HG03196 (cell line): ENCODE measurements around the gene SYNM.
A peak's percentile ranks its signal among the peaks of the same experiment; 100 is the strongest.
"Not testable (repeated sequence)": the region's sequence is repeated elsewhere in the genome, so short reads cannot be mapped to it uniquely, and the experiment has no call there.

Experiments
- ATAC-seq: cut with Tn5 transposase; IDR thresholded peaks from one replicate; pipeline ENCODE4 v1.9.1; 2021; ENCODE audit not compliant: unreplicated experiment

The SYNM gene, protein sequence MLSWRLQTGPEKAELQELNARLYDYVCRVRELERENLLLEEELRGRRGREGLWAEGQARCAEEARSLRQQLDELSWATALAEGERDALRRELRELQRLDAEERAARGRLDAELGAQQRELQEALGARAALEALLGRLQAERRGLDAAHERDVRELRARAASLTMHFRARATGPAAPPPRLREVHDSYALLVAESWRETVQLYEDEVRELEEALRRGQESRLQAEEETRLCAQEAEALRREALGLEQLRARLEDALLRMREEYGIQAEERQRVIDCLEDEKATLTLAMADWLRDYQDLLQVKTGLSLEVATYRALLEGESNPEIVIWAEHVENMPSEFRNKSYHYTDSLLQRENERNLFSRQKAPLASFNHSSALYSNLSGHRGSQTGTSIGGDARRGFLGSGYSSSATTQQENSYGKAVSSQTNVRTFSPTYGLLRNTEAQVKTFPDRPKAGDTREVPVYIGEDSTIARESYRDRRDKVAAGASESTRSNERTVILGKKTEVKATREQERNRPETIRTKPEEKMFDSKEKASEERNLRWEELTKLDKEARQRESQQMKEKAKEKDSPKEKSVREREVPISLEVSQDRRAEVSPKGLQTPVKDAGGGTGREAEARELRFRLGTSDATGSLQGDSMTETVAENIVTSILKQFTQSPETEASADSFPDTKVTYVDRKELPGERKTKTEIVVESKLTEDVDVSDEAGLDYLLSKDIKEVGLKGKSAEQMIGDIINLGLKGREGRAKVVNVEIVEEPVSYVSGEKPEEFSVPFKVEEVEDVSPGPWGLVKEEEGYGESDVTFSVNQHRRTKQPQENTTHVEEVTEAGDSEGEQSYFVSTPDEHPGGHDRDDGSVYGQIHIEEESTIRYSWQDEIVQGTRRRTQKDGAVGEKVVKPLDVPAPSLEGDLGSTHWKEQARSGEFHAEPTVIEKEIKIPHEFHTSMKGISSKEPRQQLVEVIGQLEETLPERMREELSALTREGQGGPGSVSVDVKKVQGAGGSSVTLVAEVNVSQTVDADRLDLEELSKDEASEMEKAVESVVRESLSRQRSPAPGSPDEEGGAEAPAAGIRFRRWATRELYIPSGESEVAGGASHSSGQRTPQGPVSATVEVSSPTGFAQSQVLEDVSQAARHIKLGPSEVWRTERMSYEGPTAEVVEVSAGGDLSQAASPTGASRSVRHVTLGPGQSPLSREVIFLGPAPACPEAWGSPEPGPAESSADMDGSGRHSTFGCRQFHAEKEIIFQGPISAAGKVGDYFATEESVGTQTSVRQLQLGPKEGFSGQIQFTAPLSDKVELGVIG (N-terminal part only)

DNA sequence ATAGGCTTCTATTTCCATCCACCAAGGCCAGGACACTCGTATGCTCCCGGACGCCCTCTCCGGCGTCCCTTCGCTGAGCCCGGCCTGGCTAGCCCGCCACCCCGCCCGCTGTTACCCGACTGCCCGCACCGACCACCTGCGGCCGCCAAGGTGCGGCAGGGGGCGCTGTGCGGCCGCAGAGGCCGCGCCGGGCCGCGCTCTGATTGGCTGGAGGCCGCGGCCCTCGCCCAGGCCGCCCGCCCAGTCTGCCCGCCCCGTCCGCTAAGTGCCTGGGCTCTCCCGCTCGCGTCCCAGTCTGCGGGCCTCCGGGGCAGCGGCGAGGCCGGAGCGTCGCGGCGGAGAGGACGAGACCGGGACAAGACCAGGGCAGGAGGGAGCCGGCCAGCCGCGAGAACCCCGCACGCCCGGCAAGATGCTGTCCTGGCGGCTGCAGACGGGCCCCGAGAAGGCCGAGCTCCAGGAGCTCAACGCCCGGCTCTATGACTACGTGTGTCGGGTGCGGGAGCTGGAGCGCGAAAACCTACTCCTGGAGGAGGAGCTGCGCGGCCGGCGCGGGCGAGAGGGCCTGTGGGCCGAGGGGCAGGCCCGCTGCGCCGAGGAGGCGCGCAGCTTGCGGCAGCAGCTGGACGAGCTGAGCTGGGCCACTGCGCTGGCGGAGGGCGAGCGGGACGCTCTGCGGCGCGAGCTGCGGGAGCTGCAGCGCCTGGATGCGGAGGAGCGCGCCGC, at the start of gene SYNM:
TSS of gene SYNM (plus strand) at position 293 of the 726 bp plus-strand sequence. CDS start at position 413, 120 bp downstream.
- peak; percentile 67 for ATAC-seq

DNA sequence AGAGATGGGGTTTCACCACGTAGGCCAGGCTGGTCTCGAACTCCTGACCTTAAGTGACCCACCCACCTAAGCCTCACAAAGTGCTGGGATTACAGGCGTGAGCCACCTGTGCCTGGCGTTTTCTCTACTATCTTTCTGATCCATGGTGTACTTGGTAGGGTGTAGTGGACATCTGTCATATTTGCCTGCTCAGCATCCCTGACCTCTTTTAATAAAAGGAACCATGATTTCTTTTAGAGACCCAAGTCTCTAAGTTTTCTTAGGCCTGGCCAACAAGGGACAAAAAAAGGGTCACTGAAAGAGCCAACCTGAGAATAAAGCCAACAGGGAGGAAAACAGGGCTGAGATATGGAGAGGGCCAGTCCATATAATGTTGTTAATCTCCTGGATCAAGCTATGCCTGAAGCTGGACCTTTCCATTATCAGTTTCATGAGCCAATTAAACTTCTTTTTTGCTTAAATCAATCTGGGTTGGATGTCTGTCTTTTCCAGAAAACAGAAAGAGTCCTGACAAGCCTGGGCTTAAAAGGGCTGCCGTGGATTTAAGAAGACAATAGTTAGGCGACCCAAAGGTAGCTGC, 49.2 kb upstream of the SYNM start:
- ATAC-seq = no peak

DNA sequence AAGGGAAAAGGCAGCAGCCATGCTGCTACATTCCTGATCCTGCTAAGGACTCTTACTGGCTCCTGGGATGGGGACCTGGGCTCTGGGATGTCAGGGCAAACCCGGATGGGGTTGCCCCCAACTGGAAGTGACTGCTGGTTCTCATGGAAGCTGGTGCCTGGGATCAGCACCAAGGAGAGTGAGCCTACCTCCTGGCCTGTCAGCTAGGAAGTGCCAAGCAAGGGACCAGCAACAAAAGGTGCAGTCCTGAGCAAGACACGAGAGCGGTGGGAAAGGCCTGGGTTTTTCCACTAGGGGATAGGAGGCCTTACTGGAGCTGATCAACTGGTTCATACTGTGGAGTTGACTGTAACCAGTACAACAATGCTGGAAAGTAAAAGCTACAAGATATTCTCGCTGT, 47.9 kb upstream of the SYNM start:
- no peak for ATAC-seq

DNA sequence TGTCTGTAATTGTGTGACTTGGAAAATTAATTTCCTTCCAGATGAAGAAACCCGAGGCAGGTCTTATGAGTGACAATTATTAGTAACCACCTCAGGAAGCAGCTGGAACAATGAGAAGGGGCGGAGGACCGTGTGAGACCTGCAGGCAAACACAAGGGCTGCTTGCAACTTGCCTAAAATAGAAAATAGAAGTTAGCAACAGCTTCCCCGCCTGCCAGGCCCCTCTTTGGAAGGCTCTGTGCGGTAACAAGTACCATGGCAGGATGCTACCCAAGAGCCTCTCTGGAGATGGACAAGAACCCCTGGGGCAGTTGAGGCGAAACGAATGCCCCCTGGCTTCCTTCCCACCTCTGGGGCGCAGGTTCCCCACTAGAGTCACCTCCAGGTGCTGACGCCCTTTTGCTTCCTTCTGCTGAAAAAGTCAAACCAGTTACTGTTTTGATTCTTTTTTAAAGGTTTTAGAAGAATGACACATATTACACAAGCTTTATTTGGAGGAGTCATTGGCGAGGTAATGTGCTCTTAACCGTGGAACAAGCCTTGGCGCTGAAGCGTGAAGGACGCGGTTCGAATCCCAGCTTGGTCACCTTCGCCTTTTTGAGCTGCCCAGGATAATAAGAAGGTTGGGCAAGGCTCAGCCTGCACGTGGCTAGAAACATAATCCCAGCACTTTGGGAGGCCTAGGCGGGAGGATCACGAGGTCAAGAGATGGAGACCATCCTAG, 47.0 kb upstream of the SYNM start:
- ATAC-seq = no peak

DNA sequence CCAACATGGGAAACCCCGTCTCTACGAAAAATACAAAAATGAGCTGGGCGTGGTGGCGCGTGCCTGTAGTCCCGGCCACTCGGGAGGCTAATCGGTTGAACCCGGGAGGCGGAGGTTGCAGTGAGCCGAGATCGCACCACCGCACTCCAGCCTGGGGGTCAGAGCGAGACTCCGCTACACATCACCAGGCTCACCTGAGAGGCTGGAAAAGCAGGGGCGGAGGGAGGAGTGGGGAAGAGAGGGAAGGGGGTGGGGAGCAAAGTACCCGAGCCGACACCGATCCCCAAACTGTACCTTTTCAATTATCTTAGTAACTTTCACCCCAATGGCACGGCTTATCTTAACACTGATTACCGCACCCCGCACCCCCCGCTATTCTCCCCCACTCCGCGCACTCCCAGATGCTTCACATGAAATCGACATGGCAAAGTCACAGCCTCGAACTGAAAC, 46.4 kb upstream of the SYNM start:
- ATAC-seq = no peak

DNA sequence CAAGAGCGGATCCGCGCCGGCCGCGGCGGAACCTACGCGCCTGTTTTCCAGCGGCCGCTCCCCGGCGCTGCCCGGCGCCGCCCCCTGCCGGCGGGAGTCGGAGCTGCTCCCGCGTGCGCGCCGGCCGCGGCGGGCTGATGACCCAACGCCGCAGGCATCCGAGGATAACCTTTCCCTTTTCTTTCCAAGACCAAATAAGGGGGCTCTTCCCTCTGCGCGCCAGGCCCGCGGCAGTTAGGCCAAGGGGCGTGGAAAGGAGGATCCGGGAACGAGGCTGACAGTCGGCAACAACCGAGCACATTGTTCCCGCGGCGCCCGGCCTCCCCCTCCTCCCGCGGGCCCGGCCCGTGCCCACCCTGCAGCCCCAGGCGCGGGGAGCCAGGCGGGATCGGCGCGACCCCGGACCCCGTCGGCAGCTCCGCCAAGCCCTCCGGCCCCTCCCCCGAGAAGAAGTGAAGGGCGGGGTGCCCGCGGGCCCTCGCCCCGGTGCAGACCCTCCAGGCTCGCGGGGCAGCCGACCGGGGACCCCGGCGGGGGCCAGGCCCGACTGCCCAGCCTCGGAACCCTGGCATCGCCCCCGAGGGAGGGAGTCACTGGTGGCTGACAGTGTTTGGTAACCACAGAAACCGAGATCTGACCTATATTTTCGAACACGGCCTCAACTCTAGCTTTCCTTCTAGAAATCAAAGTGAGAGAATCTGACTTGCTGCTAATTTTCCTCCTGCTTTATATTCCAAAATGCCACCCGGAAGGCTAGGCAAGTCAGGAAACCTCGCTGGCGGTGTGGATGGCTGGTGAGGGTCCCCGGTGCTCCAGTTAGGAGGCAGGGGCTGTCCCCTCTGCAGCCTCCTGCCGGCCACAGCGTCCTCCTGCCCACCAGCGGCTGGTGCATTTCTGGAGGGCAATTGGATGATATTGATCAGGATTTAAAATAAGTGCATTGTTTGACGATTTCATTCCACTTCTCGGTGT, 45.6 kb upstream of the SYNM start:
- ATAC-seq = peak; percentile 80

DNA sequence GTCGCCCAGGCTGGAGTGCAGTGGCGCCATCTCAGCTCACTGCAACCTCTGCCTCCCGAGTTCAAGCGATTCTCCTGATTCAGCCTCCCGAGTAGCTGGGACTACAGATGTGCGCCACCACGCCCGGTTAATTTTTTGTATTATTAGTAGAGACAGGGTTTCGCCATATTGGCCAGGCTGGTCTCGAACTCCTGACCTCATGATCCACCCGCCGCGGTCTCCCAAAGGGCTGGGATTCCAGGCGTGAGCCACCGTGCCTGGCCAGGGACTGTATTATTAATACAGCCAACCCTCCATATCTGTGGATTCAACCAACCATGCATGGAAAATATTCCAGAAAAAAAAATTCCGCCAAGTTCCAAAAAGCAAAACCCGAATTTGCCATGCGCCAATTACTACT, 44.7 kb upstream of the SYNM start:
- not testable (repeated sequence) for ATAC-seq

DNA sequence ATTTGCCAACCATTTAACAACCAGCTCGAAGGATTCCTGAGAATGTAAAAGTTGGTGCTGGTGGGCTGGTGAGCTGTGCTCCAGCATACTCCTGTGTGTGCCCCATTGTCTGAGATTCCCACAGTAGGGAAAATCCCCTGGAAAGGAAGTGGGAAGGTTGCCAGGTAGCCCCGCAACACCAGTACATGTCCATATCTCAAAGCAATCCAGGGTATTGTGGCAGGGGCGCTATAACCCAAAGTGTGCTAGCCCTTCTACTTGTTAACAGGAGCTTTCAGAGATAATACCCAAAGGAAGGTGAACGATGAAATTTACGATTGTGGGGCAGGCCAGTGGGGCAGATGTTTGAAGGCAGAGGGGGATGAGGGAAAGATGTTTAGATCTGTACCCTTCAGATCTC, 42.7 kb upstream of the SYNM start:
- ATAC-seq = no peak

DNA sequence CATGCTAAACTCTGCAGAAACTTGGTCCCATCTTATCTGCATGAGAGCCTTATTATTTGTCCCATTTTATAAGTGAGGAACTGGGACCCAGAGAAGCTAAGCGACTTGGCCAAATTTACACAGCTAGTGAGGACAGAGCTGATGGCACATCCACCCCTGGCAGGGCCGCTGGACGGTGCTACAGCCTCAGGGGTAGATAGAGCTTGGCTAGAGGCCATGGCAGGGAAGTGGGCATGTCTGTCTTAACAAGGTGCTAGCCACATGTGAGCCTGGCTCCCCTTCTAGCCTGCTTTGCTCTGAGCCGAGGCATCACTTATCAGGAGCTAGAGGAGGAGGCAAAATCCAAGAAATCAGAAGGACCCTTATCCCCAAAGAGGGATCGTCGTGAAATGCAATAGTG, 36.7 kb upstream of the SYNM start:
- ATAC-seq = no peak

DNA sequence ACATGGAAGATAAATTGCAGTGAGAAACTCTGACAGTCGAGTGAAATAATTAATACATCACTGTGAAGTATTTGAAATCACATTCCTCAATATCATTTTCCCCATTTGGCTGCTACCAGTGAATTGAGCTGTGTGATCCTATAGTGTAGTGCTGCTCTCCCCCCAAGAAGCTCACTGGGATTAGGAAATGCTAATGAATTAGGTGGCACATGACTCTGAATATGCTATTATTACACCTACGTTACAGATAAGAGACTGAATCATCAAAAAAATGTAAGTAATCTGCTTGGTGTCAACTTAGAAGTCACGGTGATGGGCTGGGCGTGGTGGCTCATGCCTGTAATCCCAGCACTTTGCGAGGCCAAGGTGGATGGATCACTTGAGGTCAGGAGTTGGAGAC, 34.7 kb upstream of the SYNM start:
- ATAC-seq = no peak

DNA sequence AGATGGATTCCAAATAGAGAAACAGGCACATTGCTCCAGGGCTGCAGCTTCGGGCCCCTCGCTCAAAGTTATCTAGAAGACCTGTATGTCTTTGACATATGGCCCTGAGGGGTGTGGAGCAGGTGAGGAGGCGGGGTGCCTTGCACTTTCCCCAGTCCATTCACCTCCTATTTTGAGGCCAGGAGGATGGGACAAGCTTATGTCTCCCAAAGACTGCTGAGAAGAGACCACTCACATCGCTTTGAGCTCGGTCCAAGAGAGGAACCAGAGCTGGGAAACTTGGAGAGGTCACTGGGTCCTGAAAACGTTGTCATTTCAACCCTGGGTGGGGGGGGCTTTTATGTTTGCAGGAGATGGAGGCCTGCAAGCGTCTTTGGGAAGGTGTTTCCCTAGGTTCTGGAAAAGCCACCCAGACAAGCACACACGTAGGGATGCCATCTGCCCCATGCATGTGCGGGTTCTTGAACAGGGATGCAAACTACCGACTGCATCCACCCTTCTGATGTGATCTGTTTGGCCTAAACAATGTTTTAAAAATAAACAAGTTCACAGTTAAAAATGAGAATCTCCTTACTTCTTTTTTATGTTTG, 33.7 kb upstream of the SYNM start:
- ATAC-seq = no peak

DNA sequence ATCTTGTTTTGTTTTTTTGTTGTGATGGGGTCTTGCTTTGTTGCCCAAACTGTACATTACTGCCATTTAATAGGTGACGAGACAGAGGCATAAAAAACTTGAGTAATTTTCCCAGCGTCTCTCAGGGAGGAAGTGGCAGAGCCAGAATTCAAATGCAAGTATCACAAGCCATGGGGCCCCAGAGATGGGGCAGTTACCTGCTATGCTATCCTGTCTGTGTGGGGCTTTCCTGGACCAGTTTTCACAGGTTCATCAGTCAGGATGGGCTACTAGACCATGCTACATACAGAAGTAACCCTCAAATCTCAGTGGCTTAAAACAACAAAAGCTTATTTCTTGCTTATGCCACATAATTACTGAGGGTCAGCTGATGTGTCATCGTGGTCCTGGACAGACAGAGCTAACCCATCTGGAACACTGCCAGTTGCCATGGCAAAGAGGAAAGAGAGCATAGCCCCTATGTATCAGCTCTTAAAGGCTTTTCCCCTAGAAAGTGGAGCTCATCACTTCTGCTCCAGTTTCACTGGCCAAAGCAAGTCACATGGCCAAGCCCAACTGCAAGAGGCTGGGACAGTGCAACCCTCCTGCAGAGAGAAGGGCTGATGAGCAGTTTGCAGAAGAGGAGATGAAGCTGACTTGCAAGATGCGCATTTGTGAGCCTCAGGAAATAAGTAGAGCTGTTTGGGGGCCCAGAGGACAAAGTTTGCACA, 31.7 kb upstream of the SYNM start:
- no peak for ATAC-seq

DNA sequence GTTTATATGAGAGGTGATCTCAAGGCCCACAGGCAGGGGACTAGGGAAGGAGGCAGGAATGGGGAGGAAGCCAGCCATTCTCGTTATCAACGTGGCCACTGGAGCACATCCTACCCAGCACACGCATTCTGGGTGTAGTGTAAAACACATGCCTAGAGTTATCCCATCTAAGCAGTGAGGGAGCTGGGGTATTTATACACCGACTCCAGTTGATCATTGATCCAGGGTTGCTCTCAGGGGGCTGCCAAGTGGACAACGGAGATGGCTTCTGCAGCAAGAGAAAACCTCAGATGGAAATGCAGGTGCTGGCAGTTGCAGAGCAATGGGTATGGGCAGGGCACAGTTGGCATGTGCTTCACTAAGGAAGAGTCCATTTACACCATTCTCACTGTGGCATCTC, 30.4 kb upstream of the SYNM start:
- ATAC-seq = no peak

DNA sequence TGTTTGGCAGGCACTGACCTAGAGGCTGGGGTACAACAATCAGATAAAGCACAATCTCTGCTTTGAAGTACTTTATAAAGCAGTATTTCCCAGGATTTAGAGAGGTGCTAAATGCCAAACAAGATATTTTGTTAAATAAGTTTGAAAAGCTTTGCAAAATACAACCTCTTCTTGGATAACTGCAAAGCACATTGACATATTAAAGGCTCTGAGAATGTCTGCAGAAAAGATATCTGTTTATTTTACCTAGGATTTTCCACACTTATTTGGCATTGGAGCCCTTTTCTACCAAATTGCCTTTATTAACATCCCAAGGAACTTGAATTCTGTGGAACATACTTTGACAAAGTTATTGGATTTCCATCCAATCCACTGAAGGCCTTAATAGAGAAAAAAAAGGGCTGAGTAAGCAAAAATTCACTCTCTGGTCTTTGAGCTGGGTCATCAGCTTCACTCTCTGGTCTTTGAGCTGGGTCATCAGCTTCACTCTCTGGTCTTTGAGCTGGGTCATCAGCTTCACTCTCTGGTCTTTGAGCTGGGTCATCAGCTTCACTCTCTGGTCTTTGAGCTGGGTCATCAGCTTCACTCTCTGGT, 29.7 kb upstream of the SYNM start:
- not testable (repeated sequence) for ATAC-seq

DNA sequence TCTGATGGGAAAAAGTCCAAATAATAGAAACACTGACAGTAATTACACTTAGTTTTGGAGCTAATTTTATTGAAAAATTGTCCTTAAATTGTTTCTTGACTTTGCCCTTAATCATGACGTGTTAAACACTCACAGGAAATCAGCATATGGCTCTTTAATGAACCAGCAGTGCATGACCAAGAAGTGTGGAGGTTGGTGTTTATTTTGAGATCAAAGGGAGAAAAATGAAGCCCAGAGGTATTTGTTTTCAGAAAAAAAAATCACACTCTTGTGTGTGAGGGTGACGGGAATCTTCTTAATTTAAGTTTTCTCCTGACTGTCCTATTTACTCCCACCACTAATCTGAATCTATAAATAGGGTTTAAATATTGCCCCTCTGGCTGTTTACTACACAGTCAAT, 28.8 kb upstream of the SYNM start:
- ATAC-seq = no peak

DNA sequence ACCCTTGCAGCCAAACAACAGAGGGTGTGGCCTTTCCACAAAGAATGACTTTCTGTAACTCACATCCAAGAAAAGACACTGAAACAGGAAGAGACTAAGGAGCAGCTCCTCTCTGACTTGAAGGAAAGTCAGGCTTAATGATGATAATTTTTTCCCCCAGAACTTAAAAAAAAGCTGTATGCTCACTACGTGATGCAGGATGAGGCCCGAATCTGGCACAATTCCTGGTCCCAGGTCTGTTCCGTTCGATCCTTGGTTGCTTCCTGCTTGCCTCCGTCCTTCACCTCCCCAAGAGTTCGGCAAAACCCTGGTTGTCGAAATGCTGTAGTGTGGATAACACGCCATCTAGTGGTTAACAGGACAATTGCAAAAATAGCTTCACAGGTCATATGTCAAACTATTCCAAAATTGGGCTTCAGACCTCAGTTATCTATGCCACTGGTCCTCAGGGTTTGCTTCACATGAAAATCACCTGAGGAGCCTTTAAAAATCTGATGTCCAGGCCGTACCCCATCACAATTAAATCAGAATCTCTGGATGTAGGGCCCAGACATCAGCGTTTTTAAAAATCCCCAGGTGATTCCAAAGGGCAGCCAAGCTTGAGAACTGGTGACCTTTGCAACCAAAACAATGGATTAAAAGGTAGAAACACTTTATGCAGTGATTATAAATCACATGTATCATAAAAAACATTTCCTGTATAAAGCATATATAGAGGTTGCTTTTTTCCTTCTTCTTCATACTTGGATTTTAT, 28.1 kb upstream of the SYNM start:
- peak; percentile 88 for ATAC-seq
